OCI-LY1 (cell line): ENCODE data around the gene CYSRT1.

Experiments used
- EZH2 ChIP-seq: fragments of 200-600 bp; sonication (generic), shearing (Covaris generic); IDR thresholded peaks from 2 replicates; pipeline ENCODE4 v1.8.0; 2017; ENCODE audit warnings: borderline replicate concordance, mixed run types, mild to moderate bottlenecking, antibody characterized with exemption, low read length, moderate library complexity, mixed read lengths
- TF ChIP-seq, protein P1 (sequence below): fragments of 200-600 bp; sonication (generic), shearing (Covaris generic); IDR thresholded peaks from 2 replicates; pipeline ENCODE4 v1.5.1; 2017; ENCODE audit warnings: mild to moderate bottlenecking, antibody characterized with exemption, low read length, moderate library complexity, mixed read lengths

DNA sequence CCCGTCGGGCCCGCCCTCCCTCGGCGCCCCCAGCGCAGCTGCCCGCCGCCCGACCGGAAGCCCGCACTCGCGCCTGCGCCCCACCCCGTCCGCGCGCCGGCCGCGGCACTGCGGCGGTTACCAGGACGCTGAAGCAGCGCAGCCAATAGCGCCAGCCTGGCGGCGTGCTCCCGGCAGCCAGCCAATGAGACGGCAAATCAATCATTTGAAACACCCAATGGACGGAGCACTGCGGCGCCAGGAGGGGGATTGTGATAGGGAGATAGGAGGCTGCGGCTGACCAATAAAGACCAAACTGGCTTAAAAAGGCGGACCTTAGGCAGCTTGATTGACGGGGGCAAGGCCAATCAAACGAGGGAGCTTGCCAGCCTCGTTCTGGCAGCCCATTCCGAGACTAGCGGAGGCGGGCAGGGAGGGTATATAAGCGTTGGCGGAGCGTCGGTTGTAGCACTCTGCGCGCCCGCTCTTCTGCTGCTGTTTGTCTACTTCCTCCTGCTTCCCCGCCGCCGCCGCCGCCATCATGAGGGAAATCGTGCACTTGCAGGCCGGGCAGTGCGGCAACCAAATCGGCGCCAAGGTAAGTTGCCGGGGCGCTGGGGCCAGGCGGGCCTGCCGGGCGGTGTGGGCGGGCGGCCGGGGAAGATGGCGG is 16.0 kb downstream of the CYSRT1 start, which contains the start of gene TUBB4B:
- TF ChIP-seq, protein P1, sequence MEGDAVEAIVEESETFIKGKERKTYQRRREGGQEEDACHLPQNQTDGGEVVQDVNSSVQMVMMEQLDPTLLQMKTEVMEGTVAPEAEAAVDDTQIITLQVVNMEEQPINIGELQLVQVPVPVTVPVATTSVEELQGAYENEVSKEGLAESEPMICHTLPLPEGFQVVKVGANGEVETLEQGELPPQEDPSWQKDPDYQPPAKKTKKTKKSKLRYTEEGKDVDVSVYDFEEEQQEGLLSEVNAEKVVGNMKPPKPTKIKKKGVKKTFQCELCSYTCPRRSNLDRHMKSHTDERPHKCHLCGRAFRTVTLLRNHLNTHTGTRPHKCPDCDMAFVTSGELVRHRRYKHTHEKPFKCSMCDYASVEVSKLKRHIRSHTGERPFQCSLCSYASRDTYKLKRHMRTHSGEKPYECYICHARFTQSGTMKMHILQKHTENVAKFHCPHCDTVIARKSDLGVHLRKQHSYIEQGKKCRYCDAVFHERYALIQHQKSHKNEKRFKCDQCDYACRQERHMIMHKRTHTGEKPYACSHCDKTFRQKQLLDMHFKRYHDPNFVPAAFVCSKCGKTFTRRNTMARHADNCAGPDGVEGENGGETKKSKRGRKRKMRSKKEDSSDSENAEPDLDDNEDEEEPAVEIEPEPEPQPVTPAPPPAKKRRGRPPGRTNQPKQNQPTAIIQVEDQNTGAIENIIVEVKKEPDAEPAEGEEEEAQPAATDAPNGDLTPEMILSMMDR, result no peak
- TF ChIP-seq EZH2, result no peak
